GM12878 (cell line): ENCODE measurements around the gene RINT1. TPM values are rescaled to one million over a fixed set of nuclear protein-coding genes. Genes with fewer than 3 reads are reported as not detected.

Experiments
- ATAC-seq: fragments of 200-7000 bp; cut with Tn5 transposase; 3 replicates; pipeline ENCODE4 v1.9.1; 2020; ENCODE audit warnings: mild to moderate bottlenecking, moderate library complexity
- BruUV-seq: library from RNA; stranded (reverse); fragments of 400-500 nt; replicated peaks from 2 replicates; lab custom pipeline; 2021; lab: Mats Ljungman, UMichigan
- CTCF ChIA-PET: fragments of 300-600 bp; sonication (Branson Sonifier 250); formaldehyde crosslinking; extraction: SDS; loops from one replicate; lab custom pipeline; 2021; ENCODE audit warnings: inconsistent platforms; lab: Yijun Ruan, JAX
- POLR2A ChIA-PET: fragments of 350-600 bp; formaldehyde crosslinking; extraction: SDS; loops from one replicate; lab custom pipeline; 2021; ENCODE audit warnings: inconsistent platforms; lab: Charles Lee
- RAD21 ChIA-PET: fragments of 300-600 bp; sonication (Branson Sonifier 250); formaldehyde crosslinking; loops from one replicate; lab custom pipeline; 2023; ENCODE audit warnings: antibody characterized with exemption; ENCODE audit not compliant: unreplicated experiment; lab: Charles Lee
- SMC1A ChIA-PET: fragments of 300-600 bp; sonication (Branson Sonifier 250); formaldehyde crosslinking; loops from one replicate; lab custom pipeline; 2023; ENCODE audit not compliant: unreplicated experiment, uncharacterized antibody; lab: Charles Lee
- DNase-seq: peaks from one replicate; pipeline ENCODE4 v3.0.0-alpha.2; 2011; ENCODE audit warnings: low read depth, low spot score
- FAIRE-seq: peaks from 3 replicates; lab custom pipeline; 2011; peaks lifted over from hg19 to GRCh38; lab: Jason Lieb, UNC
- H2AFZ ChIP-seq: 2 replicates; pipeline ENCODE4 v1.6.0; 2011; ENCODE audit warnings: low read depth, low read length, control low read depth; ENCODE audit not compliant: control insufficient read depth
- H3K27ac ChIP-seq: 2 replicates; pipeline ENCODE4 v1.5.1; 2011; ENCODE audit warnings: control low read depth; ENCODE audit not compliant: control insufficient read depth, insufficient read depth
- H3K27me3 ChIP-seq, 2 experiments: replicated peaks in 1 of 2; 2 replicates each; pipeline versions ENCODE4 v1.6.0 to v1.6.1; 2011; ENCODE audit warnings: low read length in 1 of 2; ENCODE audit not compliant: control insufficient read depth in 2 of 2, insufficient read depth in 2 of 2
- H3K36me3 ChIP-seq, 2 experiments: 2 replicates each; pipeline ENCODE4 v1.5.1; 2011; ENCODE audit warnings: low read length in 1 of 2; ENCODE audit not compliant: control insufficient read depth in 2 of 2, insufficient read depth in 2 of 2
- H3K4me1 ChIP-seq: 2 replicates; pipeline ENCODE4 v1.6.1; 2011; ENCODE audit warnings: mild to moderate bottlenecking, low read length, moderate library complexity, mixed read lengths; ENCODE audit not compliant: control insufficient read depth, insufficient read depth
- H3K4me2 ChIP-seq: 2 replicates; pipeline ENCODE4 v1.6.0; 2011; ENCODE audit warnings: control low read depth; ENCODE audit not compliant: control insufficient read depth, insufficient read depth
- H3K4me3 ChIP-seq: fragments of 200-600 bp; sonication (generic); 2 replicates; pipeline ENCODE4 v1.5.1; 2016
- H3K79me2 ChIP-seq: 2 replicates; pipeline ENCODE4 v1.6.0; 2011; ENCODE audit warnings: low read length; ENCODE audit not compliant: control insufficient read depth, insufficient read depth
- H3K9ac ChIP-seq: 2 replicates; pipeline ENCODE4 v1.8.0; 2011; ENCODE audit warnings: low read length, control low read depth, mixed read lengths; ENCODE audit not compliant: control insufficient read depth, insufficient read depth
- H3K9me3 ChIP-seq: replicated peaks from 3 replicates; pipeline ENCODE4 v1.5.1; 2011; ENCODE audit warnings: mild to moderate bottlenecking, low read length; ENCODE audit not compliant: control insufficient read depth, insufficient read depth
- H4K20me1 ChIP-seq: 2 replicates; pipeline ENCODE4 v1.6.0; 2011; ENCODE audit not compliant: control insufficient read depth, insufficient read depth
- BCL11A ChIP-seq: IDR thresholded peaks from 2 replicates; pipeline ENCODE4 v1.6.1; 2011; ENCODE audit warnings: low read depth, low read length
- CREM ChIP-seq: IDR thresholded peaks from 2 replicates; pipeline ENCODE4 v1.6.1; 2014; ENCODE audit warnings: antibody characterized with exemption, low read depth
- EP300 ChIP-seq, 2 experiments: fragments of 150-350 bp in 1 of 2; IDR thresholded peaks; 2 replicates each; pipeline ENCODE4 v1.6.1; 2011 to 2012; ENCODE audit warnings: low read depth in 2 of 2, low read length in 2 of 2, borderline replicate concordance in 1 of 2, improper control_type of control experiment in 1 of 2, inconsistent platforms in 1 of 2; ENCODE audit not compliant: control insufficient read depth in 1 of 2
- FOXM1 ChIP-seq: IDR thresholded peaks from 2 replicates; pipeline ENCODE4 v1.6.1; 2012; ENCODE audit warnings: low read depth, mild to moderate bottlenecking, inconsistent platforms, low read length, moderate library complexity
- HCFC1 ChIP-seq: fragments of 150-350 bp; IDR thresholded peaks from 2 replicates; pipeline ENCODE4 v1.6.1; 2014; ENCODE audit warnings: low read length
- JUNB ChIP-seq: IDR thresholded peaks from 2 replicates; pipeline ENCODE4 v1.6.1; 2016; ENCODE audit warnings: antibody characterized with exemption, mild to moderate bottlenecking
- JUND ChIP-seq: IDR thresholded peaks from 2 replicates; pipeline ENCODE4 v1.6.1; 2012; ENCODE audit warnings: low read depth, mild to moderate bottlenecking, low read length, improper control_type of control experiment, moderate library complexity
- NFYB ChIP-seq: IDR thresholded peaks from 2 replicates; pipeline ENCODE4 v1.6.1; 2011; ENCODE audit warnings: low read depth, mild to moderate bottlenecking, low read length, improper control_type of control experiment, moderate library complexity; ENCODE audit not compliant: insufficient read depth
- PAX5 ChIP-seq: IDR thresholded peaks from 2 replicates; pipeline ENCODE4 v1.6.1; 2011; ENCODE audit warnings: low read depth, low read length, borderline replicate concordance
- POLR2A ChIP-seq: IDR thresholded peaks from 2 replicates; pipeline ENCODE4 v1.6.1; 2011; ENCODE audit warnings: low read depth, mild to moderate bottlenecking, low read length
- POU2F2 ChIP-seq: IDR thresholded peaks from 3 replicates; pipeline ENCODE4 v1.6.1; 2011; ENCODE audit warnings: low read depth, mild to moderate bottlenecking, low read length, borderline replicate concordance
- SMAD1 ChIP-seq: fragments of 450-650 bp; IDR thresholded peaks from 2 replicates; pipeline ENCODE4 v1.6.1; 2018; ENCODE audit warnings: mild to moderate bottlenecking, low read depth; ENCODE audit not compliant: partially characterized antibody
- TAF1 ChIP-seq: IDR thresholded peaks from 2 replicates; pipeline ENCODE4 v1.6.1; 2011; ENCODE audit warnings: mild to moderate bottlenecking, low read depth, low read length, borderline replicate concordance
- TARDBP ChIP-seq: IDR thresholded peaks from 2 replicates; pipeline ENCODE4 v1.6.1; 2016; ENCODE audit warnings: borderline replicate concordance
- TCF12 ChIP-seq: IDR thresholded peaks from 2 replicates; pipeline ENCODE4 v1.6.1; 2011; ENCODE audit warnings: low read depth, mild to moderate bottlenecking, low read length
- ZBED1 ChIP-seq: IDR thresholded peaks from 2 replicates; pipeline ENCODE4 v1.6.1; 2016; ENCODE audit warnings: borderline replicate concordance
- WGBS: methylation state at CpG from one replicate; pipeline ENCODE4 v1.1.6; 2016; ENCODE audit warnings: low lambda C conversion rate; ENCODE audit not compliant: insufficient replicate concordance, insufficient coverage; ENCODE audit errors: missing lambda C conversion rate; 5-methylcytosine and 5-hydroxymethylcytosine counted together
- in situ Hi-C: fragments of 300-500 bp; cut with MboI; formaldehyde crosslinking; loops from 9 replicates; pipeline ENCODE4 v1.14.3; 2018; ENCODE audit warnings: mixed read lengths
- intact Hi-C: fragments of 100-400 bp; cut with micrococcal nuclease; formaldehyde crosslinking; loops from one replicate; pipeline ENCODE4 v1.14.2; 2022; ENCODE audit not compliant: unreplicated experiment
- polyA plus RNA-seq, 11 experiments: library from polyadenylated mRNA; depleted of rRNA in 4 of 11; unstranded in 6 of 11; stranded (reverse) in 5 of 11; fragments of >200 nt; fragmentation: Nextera tagmentation in 4 of 11; fragmentation: Illumina TruSeq in 1 of 11; extraction: Ambion mirVana in 4 of 11; extraction: Trizol in 1 of 11; gene quantifications; 1 replicate in 1 of 11; 2 replicates in 10 of 11; pipeline versions ENCODE4 v1.2.1 to v1.2.3, GENCODE V29; 2011 to 2016; ENCODE audit warnings: inconsistent platforms in 2 of 11, missing spikeins in 2 of 11, low read depth in 1 of 11
- total RNA-seq, 4 experiments: library from RNA; depleted of rRNA in 3 of 4; stranded (reverse); fragments of >200 nt in 3 of 4; fragmentation: Illumina TruSeq in 1 of 4; extraction: Trizol in 1 of 4; gene quantifications; 2 replicates each; pipeline versions ENCODE4 v1.2.1 to v1.2.3, GENCODE V29; 2013 to 2021
- TF ChIP-seq, protein P1 (sequence below): IDR thresholded peaks from 2 replicates; pipeline ENCODE4 v1.6.1; 2011; ENCODE audit warnings: borderline replicate concordance, low read depth, mild to moderate bottlenecking, moderate library complexity, low read length; ENCODE audit not compliant: insufficient read depth, poor library complexity, severe bottlenecking
- TF ChIP-seq, protein P2 (sequence below): IDR thresholded peaks from 2 replicates; pipeline ENCODE4 v1.6.1; 2011; ENCODE audit warnings: mild to moderate bottlenecking, low read depth, low read length, moderate library complexity; ENCODE audit not compliant: insufficient replicate concordance
- TF ChIP-seq, protein P3 (sequence below): fragments of 450-650 bp; IDR thresholded peaks from 2 replicates; pipeline ENCODE4 v1.6.1; 2014; ENCODE audit warnings: mild to moderate bottlenecking

RINT1 gene
- total and polyA plus RNA-seq, 10 of the 15 experiments (the other 5 are each of a cell fraction or from before 2014, with no cell fraction given), result 6.7 to 32.3 (median 17.3) TPM

DNA sequence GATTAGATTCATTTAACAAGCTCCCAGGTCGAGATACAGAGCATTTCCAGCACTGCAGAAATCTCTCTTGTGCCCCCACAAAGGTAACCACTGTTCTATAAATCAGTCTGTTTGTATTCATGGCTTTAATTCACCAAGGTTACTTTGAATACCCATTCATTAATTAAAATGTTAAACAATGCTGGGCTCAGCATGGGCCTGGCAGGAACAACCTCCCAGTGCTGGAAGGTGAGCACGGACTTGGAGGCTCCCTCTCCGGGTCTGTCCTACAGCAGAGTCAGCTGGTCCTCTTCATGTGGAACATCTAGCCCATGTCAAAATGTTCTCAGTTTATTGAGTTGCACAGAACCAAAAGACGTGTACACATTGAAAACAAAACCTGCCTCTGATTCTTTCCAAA lies 64.9 kb downstream of the RINT1 start:
- Histone ChIP-seq H3K79me2 (no peaks in the 10 kb centered on the region), H3K9ac (no peak overlapping the region), H3K9me3 (no peaks in the 10 kb centered on the region), H4K20me1 (no peaks in the 10 kb centered on the region), H3K27ac (no peak overlapping the region), H2AFZ (no peak overlapping the region), H3K27me3 (no peaks in the 10 kb centered on the region), H3K4me1 (peaks cover 5% of the 10 kb centered on the region; the same call in 1 of the 2 replicates), H3K4me3 (no peak overlapping the region), H3K36me3 (no peaks in the 10 kb centered on the region), H3K4me2 (no peak overlapping the region)
- WGBS, result 67% methylated on average over 4 of the region's 4 CpGs
- TF ChIP-seq, protein P1, sequence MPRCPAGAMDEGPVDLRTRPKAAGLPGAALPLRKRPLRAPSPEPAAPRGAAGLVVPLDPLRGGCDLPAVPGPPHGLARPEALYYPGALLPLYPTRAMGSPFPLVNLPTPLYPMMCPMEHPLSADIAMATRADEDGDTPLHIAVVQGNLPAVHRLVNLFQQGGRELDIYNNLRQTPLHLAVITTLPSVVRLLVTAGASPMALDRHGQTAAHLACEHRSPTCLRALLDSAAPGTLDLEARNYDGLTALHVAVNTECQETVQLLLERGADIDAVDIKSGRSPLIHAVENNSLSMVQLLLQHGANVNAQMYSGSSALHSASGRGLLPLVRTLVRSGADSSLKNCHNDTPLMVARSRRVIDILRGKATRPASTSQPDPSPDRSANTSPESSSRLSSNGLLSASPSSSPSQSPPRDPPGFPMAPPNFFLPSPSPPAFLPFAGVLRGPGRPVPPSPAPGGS, result no peak
- TF ChIP-seq JUNB, result no peak
- no peak for TF ChIP-seq POLR2A
- no peak for TF ChIP-seq FOXM1
- TF ChIP-seq EP300 (IDR thresholded peaks at IDR 0.05; ENCODE audit: borderline replicate concordance in 1 of 2, control insufficient read depth in 1 of 2, low read depth in 2 of 2, low read length in 2 of 2), result no peak
- no peak for TF ChIP-seq TCF12
- no peak for TF ChIP-seq PAX5
- TF ChIP-seq CREM, result no peak
- no peak for TF ChIP-seq TARDBP
- no peak for TF ChIP-seq HCFC1
- no peak for TF ChIP-seq POU2F2
- TF ChIP-seq BCL11A, result no peak
- no peak for TF ChIP-seq JUND
- no peak for TF ChIP-seq TAF1
- TF ChIP-seq ZBED1, result no peak
- TF ChIP-seq NFYB, result no peak
- TF ChIP-seq, protein P2, sequence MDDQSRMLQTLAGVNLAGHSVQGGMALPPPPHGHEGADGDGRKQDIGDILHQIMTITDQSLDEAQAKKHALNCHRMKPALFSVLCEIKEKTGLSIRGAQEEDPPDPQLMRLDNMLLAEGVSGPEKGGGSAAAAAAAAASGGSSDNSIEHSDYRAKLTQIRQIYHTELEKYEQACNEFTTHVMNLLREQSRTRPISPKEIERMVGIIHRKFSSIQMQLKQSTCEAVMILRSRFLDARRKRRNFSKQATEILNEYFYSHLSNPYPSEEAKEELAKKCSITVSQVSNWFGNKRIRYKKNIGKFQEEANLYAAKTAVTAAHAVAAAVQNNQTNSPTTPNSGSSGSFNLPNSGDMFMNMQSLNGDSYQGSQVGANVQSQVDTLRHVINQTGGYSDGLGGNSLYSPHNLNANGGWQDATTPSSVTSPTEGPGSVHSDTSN, result no peak
- TF ChIP-seq, protein P3, sequence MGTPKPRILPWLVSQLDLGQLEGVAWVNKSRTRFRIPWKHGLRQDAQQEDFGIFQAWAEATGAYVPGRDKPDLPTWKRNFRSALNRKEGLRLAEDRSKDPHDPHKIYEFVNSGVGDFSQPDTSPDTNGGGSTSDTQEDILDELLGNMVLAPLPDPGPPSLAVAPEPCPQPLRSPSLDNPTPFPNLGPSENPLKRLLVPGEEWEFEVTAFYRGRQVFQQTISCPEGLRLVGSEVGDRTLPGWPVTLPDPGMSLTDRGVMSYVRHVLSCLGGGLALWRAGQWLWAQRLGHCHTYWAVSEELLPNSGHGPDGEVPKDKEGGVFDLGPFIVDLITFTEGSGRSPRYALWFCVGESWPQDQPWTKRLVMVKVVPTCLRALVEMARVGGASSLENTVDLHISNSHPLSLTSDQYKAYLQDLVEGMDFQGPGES, result no peak
- no peak for TF ChIP-seq SMAD1
- ATAC-seq, result no peak
- no peak for DNase-seq
- intact Hi-C loops, result no loop called here
- CTCF ChIA-PET, result interaction anchor here (1.4 kb wide), 1 partner anchor 7 kb away, joined by 6 read pairs; no protein-coding TSS in a partner anchor
- SMC1A ChIA-PET, result interaction anchor here (1.3 kb wide), 1 partner anchor 51 kb away, joined by 4 read pairs; no protein-coding TSS in a partner anchor
- FAIRE-seq, result no peak
- POLR2A ChIA-PET, result no interaction called here
- in situ Hi-C loops, result no loop called here
- RAD21 ChIA-PET, result no interaction called here
- no TSS peak for BruUV-seq
